ENCODE results near the gene PRELID2.
"Not testable (repeated sequence)": the region's sequence is repeated elsewhere in the genome, so short reads cannot be mapped to it uniquely, and the experiment has no call there.

The PRELID2 gene

GRCh38 chr5:145762833-145763232 is 72.3 kb downstream of the PRELID2 start:
- H3K27ac Mint-ChIP-seq, result no peak overlapping the region
- H3K9me3 Mint-ChIP-seq, result no peaks in the 10 kb centered on the region
- H3K4me3 Mint-ChIP-seq, result no peak overlapping the region
- no peaks in the 10 kb centered on the region for H3K36me3 Mint-ChIP-seq (ENCODE audit: low read depth)
- no peaks in the 10 kb centered on the region for H3K27me3 Mint-ChIP-seq
- no peaks in the 10 kb centered on the region for H3K4me1 Mint-ChIP-seq (ENCODE audit: low read depth)

- Mint-ChIP-seq H3K4me3 (no peak overlapping the region), H3K4me1 (ENCODE audit: low read depth) (no peaks in the 10 kb centered on the region), H3K27ac (no peak overlapping the region), H3K36me3 (ENCODE audit: low read depth) (no peaks in the 10 kb centered on the region), H3K9me3 (no peaks in the 10 kb centered on the region), H3K27me3 (no peaks in the 10 kb centered on the region)
Observed at GRCh38 chr5:145761254-145761653, 73.9 kb downstream of the PRELID2 start.

GRCh38 chr5:145760660-145761059 is 74.5 kb downstream of the PRELID2 start:
- Mint-ChIP-seq H3K4me3 (no peak overlapping the region), H3K36me3 (ENCODE audit: low read depth) (no peaks in the 10 kb centered on the region), H3K4me1 (ENCODE audit: low read depth) (no peaks in the 10 kb centered on the region), H3K9me3 (no peaks in the 10 kb centered on the region), H3K27ac (no peak overlapping the region), H3K27me3 (no peaks in the 10 kb centered on the region)

- Mint-ChIP-seq H3K4me1 (ENCODE audit: low read depth) (no peaks in the 10 kb centered on the region), H3K36me3 (ENCODE audit: low read depth) (no peaks in the 10 kb centered on the region), H3K27me3 (no peaks in the 10 kb centered on the region), H3K27ac (no peak overlapping the region), H3K4me3 (no peak overlapping the region), H3K9me3 (peaks cover 8% of the 10 kb centered on the region)
Observed at GRCh38 chr5:145752947-145753346, 82.2 kb downstream of the PRELID2 start.

- H3K9me3 Mint-ChIP-seq, result peaks cover 10% of the 10 kb centered on the region
- no peak overlapping the region for H3K27ac Mint-ChIP-seq
- H3K4me3 Mint-ChIP-seq, result no peak overlapping the region
- H3K4me1 Mint-ChIP-seq (ENCODE audit: low read depth), result no peaks in the 10 kb centered on the region
- no peaks in the 10 kb centered on the region for H3K36me3 Mint-ChIP-seq (ENCODE audit: low read depth)
- no peaks in the 10 kb centered on the region for H3K27me3 Mint-ChIP-seq
Observed at GRCh38 chr5:145752534-145752933, 82.6 kb downstream of the PRELID2 start.

GRCh38 chr5:145750199-145750598 is 84.9 kb downstream of the PRELID2 start:
- Mint-ChIP-seq H3K27me3 (no peaks in the 10 kb centered on the region), H3K9me3 (peaks cover 10% of the 10 kb centered on the region), H3K4me1 (ENCODE audit: low read depth) (no peaks in the 10 kb centered on the region), H3K4me3 (no peak overlapping the region), H3K27ac (no peak overlapping the region), H3K36me3 (ENCODE audit: low read depth) (no peaks in the 10 kb centered on the region)

- no peak overlapping the region for H3K27ac Mint-ChIP-seq
- no peaks in the 10 kb centered on the region for H3K4me1 Mint-ChIP-seq (ENCODE audit: low read depth)
- no peaks in the 10 kb centered on the region for H3K36me3 Mint-ChIP-seq (ENCODE audit: low read depth)
- no peak overlapping the region for H3K4me3 Mint-ChIP-seq
- no peaks in the 10 kb centered on the region for H3K27me3 Mint-ChIP-seq
- H3K9me3 Mint-ChIP-seq, result peaks cover 7% of the 10 kb centered on the region
Observed at GRCh38 chr5:145743396-145744061, 91.6 kb downstream of the PRELID2 start.

GRCh38 chr5:145739843-145740242 is 95.3 kb downstream of the PRELID2 start:
- Mint-ChIP-seq H3K27ac (no peak overlapping the region), H3K27me3 (no peaks in the 10 kb centered on the region), H3K4me3 (no peak overlapping the region), H3K4me1 (ENCODE audit: low read depth) (no peaks in the 10 kb centered on the region), H3K36me3 (ENCODE audit: low read depth) (no peaks in the 10 kb centered on the region), H3K9me3 (peaks cover 9% of the 10 kb centered on the region)

GRCh38 chr5:145738227-145738626 is 96.9 kb downstream of the PRELID2 start:
- H3K27me3 Mint-ChIP-seq, result no peaks in the 10 kb centered on the region
- no peaks in the 10 kb centered on the region for H3K36me3 Mint-ChIP-seq (ENCODE audit: low read depth)
- H3K4me1 Mint-ChIP-seq (ENCODE audit: low read depth), result no peaks in the 10 kb centered on the region
- H3K27ac Mint-ChIP-seq, result no peak overlapping the region
- H3K9me3 Mint-ChIP-seq, result peaks cover 9% of the 10 kb centered on the region
- H3K4me3 Mint-ChIP-seq, result no peak overlapping the region

- Mint-ChIP-seq H3K4me1 (ENCODE audit: low read depth) (no peaks in the 10 kb centered on the region), H3K27ac (no peak overlapping the region), H3K4me3 (no peak overlapping the region), H3K9me3 (peaks cover 9% of the 10 kb centered on the region), H3K36me3 (ENCODE audit: low read depth) (no peaks in the 10 kb centered on the region), H3K27me3 (no peaks in the 10 kb centered on the region)
Observed at GRCh38 chr5:145737578-145737977, 97.6 kb downstream of the PRELID2 start.

GRCh38 chr5:145729956-145730355 is 105.2 kb downstream of the PRELID2 start:
- not testable (repeated sequence) for H3K27me3 Mint-ChIP-seq; H3K4me1 Mint-ChIP-seq (ENCODE audit: low read depth); H3K27ac Mint-ChIP-seq; H3K36me3 Mint-ChIP-seq (ENCODE audit: low read depth); H3K4me3 Mint-ChIP-seq; H3K9me3 Mint-ChIP-seq

- H3K27me3 Mint-ChIP-seq, result no peaks in the 10 kb centered on the region
- no peak overlapping the region for H3K4me3 Mint-ChIP-seq
- H3K9me3 Mint-ChIP-seq, result peaks cover 7% of the 10 kb centered on the region
- H3K4me1 Mint-ChIP-seq (ENCODE audit: low read depth), result no peaks in the 10 kb centered on the region
- no peak overlapping the region for H3K27ac Mint-ChIP-seq
- H3K36me3 Mint-ChIP-seq (ENCODE audit: low read depth), result no peaks in the 10 kb centered on the region
Observed at GRCh38 chr5:145723516-145723915, 111.6 kb downstream of the PRELID2 start.

- Mint-ChIP-seq H3K4me3 (no peak overlapping the region), H3K4me1 (ENCODE audit: low read depth) (no peaks in the 10 kb centered on the region), H3K36me3 (ENCODE audit: low read depth) (no peaks in the 10 kb centered on the region), H3K9me3 (no peaks in the 10 kb centered on the region), H3K27ac (no peak overlapping the region), H3K27me3 (no peaks in the 10 kb centered on the region)
Observed at GRCh38 chr5:145718956-145719355, 116.2 kb downstream of the PRELID2 start.

- no peaks in the 10 kb centered on the region for H3K9me3 Mint-ChIP-seq
- H3K4me1 Mint-ChIP-seq (ENCODE audit: low read depth), result no peaks in the 10 kb centered on the region
- H3K36me3 Mint-ChIP-seq (ENCODE audit: low read depth), result no peaks in the 10 kb centered on the region
- H3K27me3 Mint-ChIP-seq, result no peaks in the 10 kb centered on the region
- no peak overlapping the region for H3K4me3 Mint-ChIP-seq
- H3K27ac Mint-ChIP-seq, result no peak overlapping the region
Observed at GRCh38 chr5:145715412-145715811, 119.7 kb downstream of the PRELID2 start.

GRCh38 chr5:145712245-145712644 is 122.9 kb downstream of the PRELID2 start:
- Mint-ChIP-seq H3K27me3 (no peaks in the 10 kb centered on the region), H3K4me3 (no peak overlapping the region), H3K9me3 (no peaks in the 10 kb centered on the region)

GRCh38 chr5:145711417-145711816 is 123.7 kb downstream of the PRELID2 start:
- Mint-ChIP-seq H3K4me1 (ENCODE audit: low read depth) (no peaks in the 10 kb centered on the region), H3K9me3 (no peaks in the 10 kb centered on the region), H3K27me3 (no peaks in the 10 kb centered on the region), H3K36me3 (ENCODE audit: low read depth) (no peaks in the 10 kb centered on the region), H3K27ac (no peak overlapping the region), H3K4me3 (no peak overlapping the region)

More at GRCh38 chr5:145712245-145712644, 122.9 kb downstream of the PRELID2 start:
- Mint-ChIP-seq H3K4me1 (ENCODE audit: low read depth) (no peaks in the 10 kb centered on the region), H3K27ac (no peak overlapping the region), H3K36me3 (ENCODE audit: low read depth) (no peaks in the 10 kb centered on the region)

All from stimulated activated naive CD8-positive, alpha-beta T cell treated with anti-CD3 and anti-CD28 coated beads, Interleukin-15, Interleukin-2, amounts not matched to agents 100 ng/mL and 50 ng/mL, for 24 hours (primary cell).